ENCODE measurements around the gene ARHGEF16.

GRCh38 chr1:3450983-3451382 is 3.5 kb upstream of the ARHGEF16 start:
- TF ChIP-seq, protein P1, sequence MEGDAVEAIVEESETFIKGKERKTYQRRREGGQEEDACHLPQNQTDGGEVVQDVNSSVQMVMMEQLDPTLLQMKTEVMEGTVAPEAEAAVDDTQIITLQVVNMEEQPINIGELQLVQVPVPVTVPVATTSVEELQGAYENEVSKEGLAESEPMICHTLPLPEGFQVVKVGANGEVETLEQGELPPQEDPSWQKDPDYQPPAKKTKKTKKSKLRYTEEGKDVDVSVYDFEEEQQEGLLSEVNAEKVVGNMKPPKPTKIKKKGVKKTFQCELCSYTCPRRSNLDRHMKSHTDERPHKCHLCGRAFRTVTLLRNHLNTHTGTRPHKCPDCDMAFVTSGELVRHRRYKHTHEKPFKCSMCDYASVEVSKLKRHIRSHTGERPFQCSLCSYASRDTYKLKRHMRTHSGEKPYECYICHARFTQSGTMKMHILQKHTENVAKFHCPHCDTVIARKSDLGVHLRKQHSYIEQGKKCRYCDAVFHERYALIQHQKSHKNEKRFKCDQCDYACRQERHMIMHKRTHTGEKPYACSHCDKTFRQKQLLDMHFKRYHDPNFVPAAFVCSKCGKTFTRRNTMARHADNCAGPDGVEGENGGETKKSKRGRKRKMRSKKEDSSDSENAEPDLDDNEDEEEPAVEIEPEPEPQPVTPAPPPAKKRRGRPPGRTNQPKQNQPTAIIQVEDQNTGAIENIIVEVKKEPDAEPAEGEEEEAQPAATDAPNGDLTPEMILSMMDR (IDR thresholded peaks at IDR 0.05 in 4 of 5, conservative IDR thresholded peaks at IDR 0.05 in 1 of 5): no peak
- no peak for TF ChIP-seq POLR2A (IDR thresholded peaks at IDR 0.05)

Data from gastrocnemius medialis (tissue), 4 donors.